Uterus (tissue), 4 donors: ENCODE measurements around the gene FN3KRP. TPM values are rescaled to one million over a fixed set of nuclear protein-coding genes. Genes with fewer than 3 reads are reported as not detected.

Experiments used
- DNase-seq, 2 donors: peaks; one replicate each; pipeline ENCODE4 v3.0.0-alpha.2; 2019 to 2020
- H3K27ac ChIP-seq, 2 donors: fragments of 200-600 bp; sonication (generic); 1 replicate in 1 of 2; 2 replicates in 1 of 2; pipeline ENCODE4 v1.5.1; 2016 to 2018
- H3K27me3 ChIP-seq, 2 donors: fragments of 200-600 bp; sonication (generic); one replicate each; pipeline ENCODE4 v1.5.1; 2018 to 2019; ENCODE audit warnings: control low read depth in 1 of 2
- H3K36me3 ChIP-seq, 2 donors: fragments of 200-600 bp; sonication (generic); one replicate each; pipeline ENCODE4 v1.5.1; 2019; ENCODE audit warnings: control low read depth in 1 of 2
- H3K4me1 ChIP-seq, 2 donors: fragments of 200-600 bp; sonication (generic); one replicate each; pipeline ENCODE4 v1.5.1; 2018 to 2019; ENCODE audit warnings: control low read depth in 1 of 2
- H3K4me3 ChIP-seq, 2 donors: fragments of 200-600 bp; sonication (generic); 1 replicate in 1 of 2; 2 replicates in 1 of 2; pipeline ENCODE4 v1.5.1; 2018 to 2019; ENCODE audit warnings: mild to moderate bottlenecking in 1 of 2
- H3K9me3 ChIP-seq, 2 donors: fragments of 200-600 bp; sonication (generic); one replicate each; pipeline ENCODE4 v1.5.1; 2019; ENCODE audit warnings: control low read depth in 1 of 2
- CTCF ChIP-seq, 4 experiments: fragments of 200-600 bp in 2 of 4; fragments of 450-650 bp in 2 of 4; sonication (generic) in 2 of 4; IDR thresholded peaks; one replicate each; pipeline ENCODE4 v1.5.1; 2016 to 2019; ENCODE audit warnings: antibody characterized with exemption in 4 of 4, mild to moderate bottlenecking in 2 of 4, moderate library complexity in 1 of 4
- POLR2A ChIP-seq, 2 donors: fragments of 450-650 bp; IDR thresholded peaks; one replicate each; pipeline ENCODE4 v1.6.1; 2016; ENCODE audit warnings: antibody characterized with exemption in 2 of 2, mild to moderate bottlenecking in 1 of 2, moderate library complexity in 1 of 2
- intact Hi-C: fragments of 100-400 bp; cut with DNase I; formaldehyde crosslinking; loops from one replicate; pipeline ENCODE4 v1.15.1; 2023; ENCODE audit warnings: low total_unique reads
- total RNA-seq, 4 donors: library from RNA; depleted of rRNA in 3 of 4; stranded (reverse); fragments of >200 nt in 3 of 4; gene quantifications; one replicate each; pipeline versions ENCODE4 v1.1.0 to v1.2.4, GENCODE V29; 2014 to 2023
- donor health status: DM: yes; HTN: yes; CAD: no.

Gene FN3KRP
- total RNA-seq, 4 donors from 2014 or later = 1.2 to 97.6 (median 32.7) TPM

- intact Hi-C loops = no loop called here
- DNase-seq = no peak
These were observed 32.2 kb downstream of the FN3KRP start for GRCh38 chr17:82748756-82749155.

GRCh38 chr17:82750241-82750908 is 33.9 kb downstream of the FN3KRP start:
- Histone ChIP-seq H3K9me3 (no peaks in the 10 kb centered on the region), H3K27me3 (no peaks in the 10 kb centered on the region), H3K4me1 (no peaks in the 10 kb centered on the region), H3K4me3 (no peak overlapping the region), H3K36me3 (no peaks in the 10 kb centered on the region), H3K27ac (peak overlapping the region in 1 of 2 donors; percentile 29)
- DNase-seq = peak in 1 of 2 donors; percentile 35
- intact Hi-C loops = no loop called here
- TF ChIP-seq POLR2A (IDR thresholded peaks at IDR 0.05) (no peak), CTCF (IDR thresholded peaks at IDR 0.05) (no peak)

More at GRCh38 chr17:82748756-82749155, 32.2 kb downstream of the FN3KRP start:
- Histone ChIP-seq H3K9me3 (no peaks in the 10 kb centered on the region), H3K36me3 (no peaks in the 10 kb centered on the region), H3K27me3 (no peaks in the 10 kb centered on the region), H3K4me3 (no peak overlapping the region), H3K27ac (no peak overlapping the region), H3K4me1 (no peaks in the 10 kb centered on the region)
- TF ChIP-seq POLR2A (IDR thresholded peaks at IDR 0.05) = no peak
- TF ChIP-seq CTCF (IDR thresholded peaks at IDR 0.05) = no peak

GRCh38 chr17:82751171-82751570 is 34.7 kb downstream of the FN3KRP start:
- Histone ChIP-seq H3K27me3 (no peaks in the 10 kb centered on the region), H3K4me1 (no peaks in the 10 kb centered on the region), H3K9me3 (no peaks in the 10 kb centered on the region), H3K36me3 (no peaks in the 10 kb centered on the region), H3K27ac (peak overlapping the region; percentile 61 to 95), H3K4me3 (peak overlapping the region; percentile 20 to 96)
- DNase-seq = peak in 1 of 2 donors; percentile 37
- TF ChIP-seq CTCF (IDR thresholded peaks at IDR 0.05) (no peak), POLR2A (IDR thresholded peaks at IDR 0.05) (no peak)
- intact Hi-C loops = no loop called here

- Histone ChIP-seq H3K36me3 (no peaks in the 10 kb centered on the region), H3K27ac (peak within 1 kb of the TSS; percentile 73 to 95), H3K4me3 (peak within 1 kb of the TSS; percentile 48 to 96), H3K27me3 (no peaks in the 10 kb centered on the region), H3K4me1 (no peaks in the 10 kb centered on the region), H3K9me3 (no peaks in the 10 kb centered on the region)
- intact Hi-C loops = no loop called here
- DNase-seq = peak; percentile 87 to 92
- TF ChIP-seq POLR2A (IDR thresholded peaks at IDR 0.05) (peak; percentile 39 to 47), CTCF (IDR thresholded peaks at IDR 0.05) (peak in 1 of 4 experiments; percentile 23)
These were observed 35.3 kb downstream of the FN3KRP start, which contains the start of gene TBCD for GRCh38 chr17:82751571-82752370. TBCD (plus strand) TSS chr17:82752065; CDS start chr17:82752194, 129 bp downstream.
